GM12892 (cell line): ENCODE data around the gene MEI4.

Experiments used
- DNase-seq: peaks from one replicate; pipeline ENCODE4 v3.0.0; 2011; ENCODE audit not compliant: insufficient read length
- FAIRE-seq: peaks from 2 replicates; lab custom pipeline; 2011; peaks lifted over from hg19 to GRCh38; lab: Jason Lieb, UNC
- POLR2A ChIP-seq: IDR thresholded peaks from 2 replicates; pipeline ENCODE4 v1.6.1; 2011; ENCODE audit warnings: low read depth, low read length, control low read depth
- POLR2AphosphoS5 ChIP-seq: IDR thresholded peaks from 2 replicates; pipeline ENCODE4 v1.6.1; 2011; ENCODE audit warnings: low read depth, low read length, control low read depth
- TAF1 ChIP-seq: IDR thresholded peaks from 2 replicates; pipeline ENCODE4 v1.6.1; 2011; ENCODE audit warnings: low read depth, mild to moderate bottlenecking, control low read depth, low read length, borderline replicate concordance

Gene MEI4

GRCh38 chr6:77837034-77837784, 184.4 kb downstream of the MEI4 start:
- no peak for FAIRE-seq
- TF ChIP-seq POLR2A, result no peak
- no peak for TF ChIP-seq POLR2AphosphoS5
- TF ChIP-seq TAF1, result no peak
- no peak for DNase-seq

GRCh38 chr6:77839292-77839691, 186.5 kb downstream of the MEI4 start:
- TF ChIP-seq POLR2A, result no peak
- no peak for TF ChIP-seq TAF1
- no peak for TF ChIP-seq POLR2AphosphoS5
- DNase-seq, result no peak
- no peak for FAIRE-seq

GRCh38 chr6:77844822-77845221, 192.0 kb downstream of the MEI4 start:
- TF ChIP-seq POLR2AphosphoS5 (no peak), TAF1 (no peak), POLR2A (no peak)
- DNase-seq (no peak), FAIRE-seq (no peak)

GRCh38 chr6:77853401-77853800, 200.6 kb downstream of the MEI4 start:
- FAIRE-seq (no peak), DNase-seq (no peak)
- TF ChIP-seq TAF1, result no peak

- no peak for TF ChIP-seq POLR2A
- TF ChIP-seq POLR2AphosphoS5, result no peak
- TF ChIP-seq TAF1, result no peak
- DNase-seq (no peak), FAIRE-seq (no peak)
These were observed 203.6 kb downstream of the MEI4 start for GRCh38 chr6:77856391-77856790.

- no peak for FAIRE-seq
- no peak for DNase-seq
- TF ChIP-seq POLR2A (no peak), POLR2AphosphoS5 (no peak), TAF1 (no peak)
These were observed 204.6 kb downstream of the MEI4 start for GRCh38 chr6:77857421-77857820.

GRCh38 chr6:77876300-77876699, 223.5 kb downstream of the MEI4 start:
- TF ChIP-seq POLR2AphosphoS5 (no peak), TAF1 (no peak), POLR2A (no peak)
- DNase-seq (no peak), FAIRE-seq (no peak)

GRCh38 chr6:77879527-77879926, 226.7 kb downstream of the MEI4 start:
- no peak for TF ChIP-seq POLR2A
- TF ChIP-seq POLR2AphosphoS5, result no peak
- TF ChIP-seq TAF1, result no peak
- no peak for FAIRE-seq
- no peak for DNase-seq

GRCh38 chr6:77880501-77880900, 227.7 kb downstream of the MEI4 start:
- no peak for FAIRE-seq
- DNase-seq, result no peak
- TF ChIP-seq POLR2A (no peak), TAF1 (no peak), POLR2AphosphoS5 (no peak)

GRCh38 chr6:77883851-77884250, 231.0 kb downstream of the MEI4 start:
- no peak for FAIRE-seq
- no peak for DNase-seq
- TF ChIP-seq POLR2AphosphoS5 (no peak), TAF1 (no peak), POLR2A (no peak)

- no peak for FAIRE-seq
These were observed 240.6 kb downstream of the MEI4 start for GRCh38 chr6:77893391-77893790.

GRCh38 chr6:77906070-77906469, 253.2 kb downstream of the MEI4 start:
- no peak for FAIRE-seq
- TF ChIP-seq POLR2AphosphoS5 (no peak), TAF1 (no peak), POLR2A (no peak)
- DNase-seq, result no peak

More at GRCh38 chr6:77893391-77893790, 240.6 kb downstream of the MEI4 start:
- DNase-seq, result no peak
- no peak for TF ChIP-seq POLR2A
- no peak for TF ChIP-seq POLR2AphosphoS5
- TF ChIP-seq TAF1, result no peak

GRCh38 chr6:77910826-77911225, 258.0 kb downstream of the MEI4 start:
- FAIRE-seq (no peak), DNase-seq (no peak)
- no peak for TF ChIP-seq POLR2AphosphoS5
- no peak for TF ChIP-seq POLR2A
- no peak for TF ChIP-seq TAF1
